ENCODE measurements around the gene RTKN.
A peak's percentile ranks its signal among the peaks of the same experiment; 100 is the strongest.
"Not testable (repeated sequence)": the region's sequence is repeated elsewhere in the genome, so short reads cannot be mapped to it uniquely, and the experiment has no call there.

The RTKN gene

GRCh38 chr2:74461187-74462053 is 19.7 kb upstream of the RTKN start:
- peak in 2 of 10 donors; percentile 71 to 84 for DNase-seq
- intact Hi-C loops (cut with DNase I) = no loop called here

DNA sequence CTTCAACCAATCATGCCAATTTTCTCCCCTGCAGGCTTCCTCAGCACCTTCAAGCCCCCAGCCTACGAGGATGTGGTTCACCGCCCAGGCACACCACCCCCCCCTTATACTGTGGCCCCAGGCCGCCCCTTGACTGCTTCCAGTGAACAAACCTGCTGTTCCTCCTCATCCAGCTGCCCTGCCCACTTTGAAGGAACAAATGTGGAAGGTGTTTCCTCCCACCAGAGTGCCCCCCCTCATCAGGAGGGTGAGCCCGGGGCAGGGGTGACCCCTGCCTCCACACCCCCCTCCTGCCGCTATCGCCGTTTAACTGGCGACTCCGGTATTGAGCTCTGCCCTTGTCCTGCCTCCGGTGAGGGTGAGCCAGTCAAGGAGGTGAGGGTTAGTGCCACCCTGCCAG is 18.4 kb upstream of the RTKN start:
- DNase-seq = peak in 2 of 10 donors; percentile 44 to 45
- intact Hi-C loops (cut with DNase I) = not testable (repeated sequence)

DNA sequence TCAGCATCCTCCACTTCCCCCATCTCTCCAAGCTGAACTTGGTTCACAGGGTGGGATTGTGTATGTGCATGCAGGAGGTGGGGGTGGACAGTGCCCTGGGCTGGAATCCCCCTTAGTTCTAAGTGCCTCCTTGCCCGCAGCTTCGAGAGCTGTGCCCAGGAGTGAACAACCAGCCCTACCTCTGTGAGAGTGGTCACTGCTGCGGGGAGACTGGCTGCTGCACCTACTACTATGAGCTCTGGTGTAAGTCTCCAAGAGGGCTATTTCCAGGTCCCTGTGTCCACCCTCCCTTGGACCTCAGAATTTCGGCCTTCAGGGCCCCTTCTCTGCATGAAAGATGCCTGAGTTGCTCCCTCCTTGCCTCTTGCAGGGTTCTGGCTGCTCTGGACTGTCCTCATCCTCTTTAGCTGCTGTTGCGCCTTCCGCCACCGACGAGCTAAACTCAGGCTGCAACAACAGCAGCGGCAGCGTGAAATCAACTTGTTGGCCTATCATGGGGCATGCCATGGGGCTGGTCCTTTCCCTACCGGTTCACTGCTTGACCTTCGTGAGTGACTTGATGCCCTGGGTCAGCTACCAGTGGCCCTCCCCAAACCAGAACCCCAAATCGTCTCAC is 17.9 kb upstream of the RTKN start:
- intact Hi-C loops (cut with DNase I) = loop anchor here (5.0 kb wide), 1 partner anchor 37 kb away; the partner anchor contains the start of genes C2orf81 and WDR54
- DNase-seq = peak in 1 of 10 donors; percentile 63

- intact Hi-C loops (cut with DNase I) = loop anchor here (5.0 kb wide), 1 partner anchor 37 kb away; the partner anchor contains the start of genes C2orf81 and WDR54
These were observed 17.2 kb upstream of the RTKN start for GRCh38 chr2:74458938-74459363.

GRCh38 chr2:74458132-74458937 is 16.6 kb upstream of the RTKN start, which contains the start of gene WBP1:
WBP1 (plus strand) TSS chr2:74458438; CDS start chr2:74458603, 165 bp downstream.
- intact Hi-C loops (cut with DNase I) = loop anchor here (5.0 kb wide), 1 partner anchor 36 kb away; the partner anchor contains the start of genes C2orf81 and WDR54
- DNase-seq = peak; percentile 99 to 100 (median 100)

More at GRCh38 chr2:74458938-74459363, 17.2 kb upstream of the RTKN start:
- DNase-seq = peak in 1 of 10 donors; percentile 55

- intact Hi-C loops (cut with DNase I) = loop anchor here (5.0 kb wide), 1 partner anchor 35 kb away; the partner anchor contains the start of genes C2orf81 and WDR54
- peak; percentile 43 to 94 (median 65) for DNase-seq
These were observed 15.9 kb upstream of the RTKN start for GRCh38 chr2:74457549-74458131.

- no peak for DNase-seq
- intact Hi-C loops (cut with DNase I) = loop anchor here (5.0 kb wide), 1 partner anchor 35 kb away; the partner anchor contains the start of genes C2orf81 and WDR54
These were observed 15.4 kb upstream of the RTKN start for GRCh38 chr2:74457129-74457548.

- DNase-seq = peak; percentile 92 to 99 (median 95)
- intact Hi-C loops (cut with DNase I) = loop anchor here (1.0 to 5.0 kb wide), 4 partner anchors 14 to 73 kb away; partner anchors contain the start of genes C2orf81, DCTN1, RTKN and TTC31
These were observed 13.1 kb upstream of the RTKN start, which contains the start of gene INO80B for GRCh38 chr2:74454654-74455511. INO80B (plus strand) TSS chr2:74455087; CDS start chr2:74455117, 30 bp downstream.

- intact Hi-C loops (cut with DNase I) = loop anchor here (5.0 kb wide), 1 partner anchor 68 kb away; the partner anchor contains the start of gene DCTN1
- DNase-seq = no peak
These were observed 8.9 kb upstream of the RTKN start for GRCh38 chr2:74450570-74451190.

GRCh38 chr2:74448771-74449170 is 7.0 kb upstream of the RTKN start:
- intact Hi-C loops (cut with DNase I) = no loop called here

GRCh38 chr2:74447230-74447999 is 5.7 kb upstream of the RTKN start:
- DNase-seq = peak in 1 of 10 donors; percentile 18
- intact Hi-C loops (cut with DNase I) = no loop called here

More at GRCh38 chr2:74448771-74449170, 7.0 kb upstream of the RTKN start:
- DNase-seq = no peak

GRCh38 chr2:74444498-74445318 is 3.0 kb upstream of the RTKN start:
- peak in 2 of 10 donors; percentile 3 to 43 for DNase-seq
- intact Hi-C loops (cut with DNase I) = no loop called here

DNA sequence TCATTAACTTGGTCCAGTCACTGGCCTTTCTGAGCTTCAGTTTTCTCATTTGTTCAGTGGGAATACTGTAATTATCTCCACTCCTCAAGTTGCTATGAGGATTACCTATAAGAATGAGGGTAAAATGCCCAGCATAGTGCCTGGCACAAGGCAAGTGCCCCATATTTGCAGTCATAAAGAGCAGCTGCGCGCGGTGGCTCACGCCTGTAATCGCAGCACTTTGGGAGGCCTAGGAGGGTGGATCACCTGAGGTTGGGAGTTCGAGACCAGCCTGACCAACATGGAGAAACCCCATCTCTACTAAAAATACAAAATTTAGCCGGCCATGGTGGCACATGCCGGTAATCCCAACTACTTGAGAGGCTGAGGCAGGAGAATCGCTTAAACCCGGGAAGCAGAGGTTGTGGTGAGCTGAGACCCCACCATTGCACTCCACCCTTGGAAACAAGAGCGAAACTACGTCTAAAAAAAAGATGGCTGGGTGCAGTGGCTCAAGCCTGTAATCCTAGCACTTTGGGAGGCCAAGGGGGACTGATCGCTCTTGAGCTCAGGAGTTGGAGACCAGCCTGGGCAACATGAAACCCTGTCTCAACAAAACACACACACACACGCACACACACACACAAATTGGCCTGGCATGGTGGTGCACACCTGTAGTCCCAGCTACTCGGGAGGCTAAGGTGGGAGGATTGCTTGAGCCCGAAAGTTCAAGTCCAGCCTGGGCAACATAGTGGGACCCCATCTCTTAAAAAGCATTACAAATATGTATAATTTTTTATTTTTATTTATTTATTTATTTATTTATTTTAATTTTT is 953 bp upstream of the RTKN start:
- peak in 1 of 10 donors; percentile 39 for DNase-seq
- intact Hi-C loops (cut with DNase I) = not testable (repeated sequence)

GRCh38 chr2:74441170-74441689 is 507 bp downstream of the RTKN start:
- peak in 3 of 10 donors; percentile 36 to 86 (median 80) for DNase-seq
- intact Hi-C loops (cut with DNase I) = loop anchor here (2.0 kb wide), 1 partner anchor 14 kb away; the partner anchor contains the start of gene INO80B

Measured in posterior cingulate gyrus (tissue), 11 donors.